HG03196 (cell line): ENCODE results near the gene C1orf210.

Source experiments
- ATAC-seq: cut with Tn5 transposase; IDR thresholded peaks from one replicate; pipeline ENCODE4 v1.9.1; 2021; ENCODE audit not compliant: unreplicated experiment

C1orf210 gene

GRCh38 chr1:43312663-43313515, 27.5 kb upstream of the C1orf210 start:
- no peak for ATAC-seq

GRCh38 chr1:43312212-43312623, 26.8 kb upstream of the C1orf210 start:
- ATAC-seq: no peak

- no peak for ATAC-seq
These were observed 26.1 kb upstream of the C1orf210 start for GRCh38 chr1:43311521-43311920.

GRCh38 chr1:43309405-43310025, 24.1 kb upstream of the C1orf210 start:
- ATAC-seq: no peak

GRCh38 chr1:43308635-43309404, 23.4 kb upstream of the C1orf210 start:
- ATAC-seq: no peak

GRCh38 chr1:43307458-43308158, 22.2 kb upstream of the C1orf210 start:
- no peak for ATAC-seq

GRCh38 chr1:43306688-43307457, 21.5 kb upstream of the C1orf210 start:
- ATAC-seq: no peak

- ATAC-seq: no peak
These were observed 20.7 kb upstream of the C1orf210 start for GRCh38 chr1:43305926-43306687.

GRCh38 chr1:43305461-43305860, 20.1 kb upstream of the C1orf210 start:
- ATAC-seq: no peak

- ATAC-seq: no peak
These were observed 19.5 kb upstream of the C1orf210 start for GRCh38 chr1:43304771-43305300.

- ATAC-seq: no peak
These were observed 18.9 kb upstream of the C1orf210 start for GRCh38 chr1:43304314-43304681.

- ATAC-seq: no peak
These were observed 18.3 kb upstream of the C1orf210 start for GRCh38 chr1:43303471-43304313.

GRCh38 chr1:43302721-43303470, 17.5 kb upstream of the C1orf210 start:
- no peak for ATAC-seq

- ATAC-seq: no peak
These were observed 16.8 kb upstream of the C1orf210 start for GRCh38 chr1:43302201-43302600.

- ATAC-seq: no peak
These were observed 15.2 kb upstream of the C1orf210 start, which contains the start of gene TIE1 for GRCh38 chr1:43300378-43301094. TIE1 (plus strand) TSS chr1:43300982; CDS start chr1:43301072, 90 bp downstream.

- no peak for ATAC-seq
These were observed 13.7 kb upstream of the C1orf210 start for GRCh38 chr1:43299101-43299500.

- ATAC-seq: no peak
These were observed 12.7 kb upstream of the C1orf210 start for GRCh38 chr1:43298055-43298454.
